ENCODE results near the gene VAT1. TPM values are rescaled to one million over a fixed set of nuclear protein-coding genes. Genes with fewer than 3 reads are reported as not detected.
"Not testable (repeated sequence)": the region's sequence is repeated elsewhere in the genome, so short reads cannot be mapped to it uniquely, and the experiment has no call there.

The VAT1 gene
- total RNA-seq, 1 experiment from 2014 or later = 57.9 TPM

DNA sequence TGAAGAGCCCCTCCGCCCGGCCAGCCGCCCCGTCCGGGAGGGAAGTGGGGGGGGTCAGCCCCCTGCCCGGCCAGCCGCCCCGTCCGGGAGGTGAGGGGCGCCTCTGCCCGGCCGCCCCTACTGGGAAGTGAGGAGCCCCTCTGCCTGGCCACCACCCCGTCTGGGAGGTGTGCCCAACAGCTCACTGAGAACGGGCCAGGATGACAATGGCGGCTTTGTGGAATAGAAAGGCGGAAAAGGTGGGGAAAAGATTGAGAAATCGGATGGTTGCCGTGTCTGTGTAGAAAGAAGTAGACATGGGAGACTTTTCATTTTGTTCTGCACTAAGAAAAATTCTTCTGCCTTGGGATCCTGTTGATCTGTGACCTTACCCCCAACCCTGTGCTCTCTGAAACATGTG, 48.9 kb downstream of the VAT1 start:
- not testable (repeated sequence) for DNase-seq (ENCODE audit: low read depth)

DNA sequence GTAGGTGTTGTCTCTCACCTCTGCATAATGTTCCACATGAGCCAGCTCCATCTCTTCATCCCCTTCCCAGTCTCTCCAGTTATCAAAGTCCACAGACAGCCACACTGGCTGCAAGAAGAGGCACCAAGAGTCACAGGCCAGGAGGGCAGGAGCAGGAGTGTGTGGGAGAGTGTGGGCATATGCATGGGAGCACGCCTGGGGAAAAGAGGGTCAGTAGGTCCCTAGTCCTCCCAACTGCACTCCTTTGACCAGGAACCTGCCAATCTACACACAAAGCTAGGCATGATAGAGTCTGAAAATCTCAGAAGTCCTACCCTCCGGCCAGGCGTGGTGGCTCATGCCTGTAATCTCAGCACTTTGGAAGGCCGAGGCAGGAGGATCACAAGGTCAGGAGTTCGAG, 50.6 kb downstream of the VAT1 start:
- DNase-seq (ENCODE audit: low read depth) = no peak

DNA sequence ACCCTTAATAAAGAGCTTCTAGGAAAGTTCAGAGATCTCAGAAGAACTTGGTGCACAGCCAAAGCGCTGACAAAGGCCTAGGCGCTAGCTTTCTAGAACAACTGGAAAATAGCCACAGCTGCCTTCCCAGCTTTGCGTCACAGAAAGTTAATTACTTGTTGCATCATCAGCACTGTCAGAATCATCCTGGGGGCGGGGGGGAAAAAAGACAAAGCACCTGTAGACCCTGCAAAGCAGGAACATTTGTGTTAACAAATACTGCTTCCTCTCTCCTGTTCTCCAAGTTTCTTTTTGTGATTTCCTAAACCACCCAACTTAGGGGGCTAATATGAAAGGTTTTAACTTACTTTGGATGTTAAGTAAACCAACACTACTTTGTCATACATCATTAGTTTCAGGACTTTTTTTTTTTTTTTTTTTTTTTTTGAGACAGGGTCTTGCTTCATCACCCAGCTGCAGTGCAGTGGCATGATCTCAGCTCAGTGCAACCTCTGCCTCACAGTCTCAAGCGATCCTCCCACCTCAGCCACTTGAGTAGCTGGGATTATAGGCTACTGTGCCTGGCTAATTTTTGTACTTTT, 53.1 kb downstream of the VAT1 start:
- DNase-seq (ENCODE audit: low read depth) = no peak

DNA sequence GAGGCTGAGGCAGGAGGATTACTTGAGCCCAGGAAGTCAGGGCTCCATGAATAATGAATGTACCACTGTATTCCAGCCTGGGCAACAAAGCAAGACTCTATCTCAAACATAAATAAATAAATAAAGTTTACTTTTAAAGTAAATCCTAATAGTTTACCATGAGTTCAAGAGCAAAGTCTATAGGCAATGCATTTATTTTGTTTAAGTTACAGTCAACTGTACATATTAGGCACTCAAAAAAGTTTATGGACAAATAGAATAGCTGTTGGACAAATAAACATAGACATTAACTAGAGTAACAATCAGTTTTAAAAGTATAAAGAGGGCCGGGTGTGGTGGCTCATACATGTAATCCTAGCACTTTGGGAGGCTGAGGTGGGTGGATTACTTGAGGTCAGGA, 54.3 kb downstream of the VAT1 start:
- no peak for DNase-seq (ENCODE audit: low read depth)

Other genes starting within 250 kb of the VAT1 start
- gene VPS25, start 248.9 kb downstream of the VAT1 start, total RNA-seq (2014; rRNA removed; shearing (Covaris generic)) = 60.7 and 69.9 TPM in 2 replicates
- gene WNK4, start 241.8 kb downstream of the VAT1 start, total RNA-seq (2014; rRNA removed; shearing (Covaris generic)) = 1.7 and 2.1 TPM in 2 replicates
- 63.5 and 75.8 TPM in 2 replicates for gene COA3, start 223.7 kb downstream of the VAT1 start, total RNA-seq (2014; rRNA removed; shearing (Covaris generic))
- gene CNTD1, start 223.5 kb downstream of the VAT1 start, total RNA-seq (2014; rRNA removed; shearing (Covaris generic)) = 0.06 TPM in 1 of 2 replicates, not detected in the other
- gene BECN1, start 198.1 kb downstream of the VAT1 start, total RNA-seq (2014; rRNA removed; shearing (Covaris generic)) = 37.2 and 61.3 TPM in 2 replicates
- gene PSME3, start 189.0 kb downstream of the VAT1 start, total RNA-seq (2014; rRNA removed; shearing (Covaris generic)) = 118 and 159 TPM in 2 replicates
- gene AOC2, start 177.8 kb downstream of the VAT1 start, total RNA-seq (2014; rRNA removed; shearing (Covaris generic)) = 0.89 and 1.0 TPM in 2 replicates
- gene AOC3, start 171.2 kb downstream of the VAT1 start, total RNA-seq (2014; rRNA removed; shearing (Covaris generic)) = 0.06 and 0.11 TPM in 2 replicates
- gene G6PC1, start 121.6 kb downstream of the VAT1 start, total RNA-seq (2014; rRNA removed; shearing (Covaris generic)) = not detected in 2 replicates
- gene AARSD1, start 57.9 kb downstream of the VAT1 start, total RNA-seq (2014; rRNA removed; shearing (Covaris generic)) = 21.1 and 25.7 TPM in 2 replicates
- gene PTGES3L, start 42.3 kb downstream of the VAT1 start, total RNA-seq (2014; rRNA removed; shearing (Covaris generic)) = 0.06 and 0.23 TPM in 2 replicates
- gene RUNDC1, start 41.8 kb downstream of the VAT1 start, total RNA-seq (2014; rRNA removed; shearing (Covaris generic)) = 4.2 and 4.3 TPM in 2 replicates
- 1,016 and 1,106 TPM in 2 replicates for gene RPL27, start 24.0 kb downstream of the VAT1 start, total RNA-seq (2014; rRNA removed; shearing (Covaris generic))
- 6.0 and 7.8 TPM in 2 replicates for gene IFI35, start 15.6 kb downstream of the VAT1 start, total RNA-seq (2014; rRNA removed; shearing (Covaris generic))
- gene RND2, start 2.8 kb upstream of the VAT1 start, total RNA-seq (2014; rRNA removed; shearing (Covaris generic)) = 0.11 TPM in 1 of 2 replicates, not detected in the other
- gene BRCA1, start 103.0 kb upstream of the VAT1 start, total RNA-seq (2014; rRNA removed; shearing (Covaris generic)) = 41.0 and 41.8 TPM in 2 replicates
- gene NBR1, start 148.8 kb upstream of the VAT1 start, total RNA-seq (2014; rRNA removed; shearing (Covaris generic)) = 25.6 and 31.7 TPM in 2 replicates
- 1.8 and 3.8 TPM in 2 replicates for gene TMEM106A, start 189.5 kb upstream of the VAT1 start, total RNA-seq (2014; rRNA removed; shearing (Covaris generic))
- not detected in 2 replicates for gene CCDC200, start 206.2 kb upstream of the VAT1 start, total RNA-seq (2014; rRNA removed; shearing (Covaris generic))
- not detected in 2 replicates for gene RNU2-1, start 211.6 kb upstream of the VAT1 start, total RNA-seq (2014; rRNA removed; shearing (Covaris generic))

All from Daoy (cell line).